WTC11 (cell line): Measurements from ENCODE around the gene ZNF415.

Experiments
- ATF3 ChIP-seq: sonication (generic); formaldehyde crosslinking; conservative IDR thresholded peaks from 2 replicates; pipeline ENCODE4 v1.8.1; 2022; ENCODE audit warnings: mild to moderate bottlenecking, missing genetic modification reagents
- CTCF ChIP-seq: fragments of 200-600 bp; IDR thresholded peaks from 2 replicates; pipeline ENCODE4 v1.8.0; 2022; ENCODE audit warnings: antibody characterized with exemption
- JUN ChIP-seq: sonication (generic); formaldehyde crosslinking; IDR thresholded peaks from 2 replicates; pipeline ENCODE4 v1.8.0; 2023; ENCODE audit warnings: mild to moderate bottlenecking, missing genetic modification reagents
- MAX ChIP-seq: sonication (generic); formaldehyde crosslinking; IDR thresholded peaks from 2 replicates; pipeline ENCODE4 v1.8.0; 2022; ENCODE audit warnings: mild to moderate bottlenecking, missing genetic modification reagents
- OVOL2 ChIP-seq: fragments of 250-450 bp; sonication (Bioruptor Pico); IDR thresholded peaks from 2 replicates; pipeline ENCODE4 v1.9.0; 2021; ENCODE audit warnings: mild to moderate bottlenecking, borderline replicate concordance
- PRDM15 ChIP-seq: sonication (generic); formaldehyde crosslinking; IDR thresholded peaks from 2 replicates; pipeline ENCODE4 v1.8.0; 2022; ENCODE audit warnings: missing genetic modification reagents
- RELA ChIP-seq: sonication (generic); formaldehyde crosslinking; IDR thresholded peaks from 2 replicates; pipeline ENCODE4 v1.8.1; 2022; ENCODE audit warnings: missing genetic modification reagents, mild to moderate bottlenecking, borderline replicate concordance
- ZNF416 ChIP-seq: fragments of 250-450 bp; sonication (Bioruptor Pico); IDR thresholded peaks from 2 replicates; pipeline ENCODE4 v1.9.0; 2021; ENCODE audit warnings: mild to moderate bottlenecking, inconsistent platforms

GRCh38 chr19:53157626-53158025 lies 24.9 kb upstream of the ZNF415 start:
- no peak for TF ChIP-seq ATF3 (CRISPR knock-in tag)
- no peak for TF ChIP-seq CTCF
- no peak for TF ChIP-seq RELA (CRISPR knock-in tag)
- no peak for TF ChIP-seq PRDM15 (CRISPR knock-in tag)
- no peak for TF ChIP-seq MAX (CRISPR knock-in tag)
- no peak for TF ChIP-seq JUN (CRISPR knock-in tag)
- no peak for TF ChIP-seq OVOL2
- no peak for TF ChIP-seq ZNF416 (CRISPR knock-in tag)
